Heart right ventricle (tissue), 16 donors: ENCODE results near the gene NOD1. TPM values are rescaled to one million over a fixed set of nuclear protein-coding genes. Genes with fewer than 3 reads are reported as not detected.

Experiments used
- ATAC-seq, 8 donors: fragments of 200-7000 bp; cut with Tn5 transposase; one replicate each; pipeline ENCODE4 v1.9.1; 2020; ENCODE audit warnings: mild to moderate bottlenecking in 8 of 8, moderate library complexity in 8 of 8, moderate number of reproducible peaks in 1 of 8
- DNase-seq, 2 donors: peaks; one replicate each; pipeline ENCODE4 v3.0.0-alpha.2; 2020
- H3K27ac ChIP-seq, 10 donors: fragments of 200-600 bp; sonication (generic) in 2 of 10; one replicate each; pipeline versions ENCODE4 v1.5.0 to v1.8.0; 2020 to 2022; ENCODE audit warnings: mild to moderate bottlenecking in 3 of 10
- H3K27me3 ChIP-seq, 7 donors: fragments of 200-600 bp; one replicate each; pipeline ENCODE4 v1.8.0; 2021 to 2022; ENCODE audit warnings: mild to moderate bottlenecking in 2 of 7
- H3K36me3 ChIP-seq, 9 donors: fragments of 200-600 bp; sonication (generic) in 1 of 9; one replicate each; pipeline versions ENCODE4 v1.5.0 to v1.8.0; 2020 to 2022; ENCODE audit warnings: mild to moderate bottlenecking in 2 of 9
- H3K4me1 ChIP-seq, 9 donors: fragments of 200-600 bp; sonication (generic) in 1 of 9; one replicate each; pipeline versions ENCODE4 v1.5.0 to v1.8.0; 2020 to 2022; ENCODE audit warnings: mild to moderate bottlenecking in 4 of 9
- H3K4me3 ChIP-seq, 10 donors: fragments of 200-600 bp; sonication (generic) in 2 of 10; one replicate each; pipeline versions ENCODE4 v1.5.0 to v1.8.0; 2020 to 2022; ENCODE audit warnings: mild to moderate bottlenecking in 7 of 10, moderate library complexity in 2 of 10
- H3K9me3 ChIP-seq, 11 donors: fragments of 200-600 bp in 10 of 11; sonication (generic) in 2 of 11; one replicate each; pipeline versions ENCODE4 v1.5.0 to v1.8.0; 2013 to 2022; ENCODE audit warnings: mild to moderate bottlenecking in 2 of 11, control low read depth in 1 of 11, moderate library complexity in 1 of 11
- CTCF ChIP-seq, 9 donors: fragments of 200-600 bp; sonication (generic) in 2 of 9; IDR thresholded peaks; one replicate each; pipeline versions ENCODE4 v1.5.0 to v1.8.0; 2021 to 2022; ENCODE audit warnings: antibody characterized with exemption in 9 of 9, mild to moderate bottlenecking in 5 of 9, moderate library complexity in 1 of 9
- WGBS, 2 donors: extraction: QIAGEN DNeasy Blood & Tissue Kit; methylation state at CpG; one replicate each; pipeline ENCODE4 v1.1.7; 2013; ENCODE audit warnings: inconsistent platforms in 1 of 2; 5-methylcytosine and 5-hydroxymethylcytosine counted together
- intact Hi-C, 10 donors: fragments of 100-400 bp; cut with DNase I; formaldehyde crosslinking; loops; one replicate each; pipeline versions ENCODE4 v1.11.1 to v1.14.2; 2022
- polyA plus RNA-seq, 2 donors: library from polyadenylated mRNA; stranded (reverse); fragments of 200-250 nt; gene quantifications; one replicate each; pipeline ENCODE4 v1.2.3, GENCODE V29; 2013
- total RNA-seq, 10 donors: library from RNA; stranded (reverse); fragmentation: NEBNext Ultra II Directional in 3 of 10; extraction: Animal tissue kit (Norgen Biotek cat#: 25700) in 3 of 10; gene quantifications; one replicate each; pipeline versions ENCODE4 v1.2.1 to v1.2.4, GENCODE V29; 2021 to 2023
- donor health status: Arrhythmogenic right ventricular cardiomyopathy.
- donor health status: ischemic (EF 13 %, LVEDD 7.1; RV severe dilation, severe dysfunction).
- donor health status: healthy with polysubstance abuse.
- donor health status: DM: no; HTN: yes; CAD: no.
- donor health status: DM: no; HTN: no; CAD: no.
- donor health status: ischemic (EF 25% LVEDD 6.9; RV normal size, moderate dysfunction).
- donor health status: ischemic (EF 25% LVEDD 5.7; RV mildly dilated, moderate dysfunction).
- donor health status: healthy.
- donor health status: DM: yes; HTN: yes; CAD: no.
- donor health status: Ischemic cardiomyopathy.
- donor health status: ischemic (EF 35%, LVEDD 5.7; RV mildly dilated, moderate dysfunction).
- donor health status: nonischemic (EF 11% LVEDD 7.7; RV severe dilation, severe dysfunction).
- donor health status: DM: yes; HTN: yes; CAD: no.
- donor health status: PGD.
- donor health status: ischemic (EF 29% LVEDD 5.4; RV normal size, mild dysfunction).
- donor health status: nonischemic (EF 23%, LVEDD 6.1; RV moderate dilation, normal function).

NOD1 gene
- total and polyA plus RNA-seq, 12 donors: 6.3 to 19.1 (median 8.6) TPM

GRCh38 chr7:30434140-30434799 lies 44.3 kb downstream of the NOD1 start:
- no peaks in the 10 kb centered on the region for H3K9me3 ChIP-seq
- intact Hi-C loops: loop anchor here in 1 of 10 donors (10.0 kb wide), 1 partner anchor 131 kb away; no protein-coding TSS in a partner anchor
- ATAC-seq (no peak), DNase-seq (no peak)
- H3K36me3 ChIP-seq: peaks cover 0 to 96% (median 39%) of the 10 kb centered on the region in 9 donors
- TF ChIP-seq CTCF (IDR thresholded peaks at IDR 0.05): no peak
- no peak overlapping the region for H3K4me3 ChIP-seq
- 43 to 74% methylated on average over 6 of the region's 6 CpGs for WGBS, 2 donors
- H3K4me1 ChIP-seq: peaks cover 9 to 78% (median 34%) of the 10 kb centered on the region in 9 donors
- H3K27ac ChIP-seq: peak overlapping the region in 1 of 10 donors; percentile 81
- no peaks in the 10 kb centered on the region for H3K27me3 ChIP-seq

- ATAC-seq (no peak), DNase-seq (no peak)
- whole genome bisulfite sequencing, 2 donors: 33 to 74% methylated on average over 1 of the region's 1 CpG
- TF ChIP-seq CTCF (IDR thresholded peaks at IDR 0.05): no peak
- H3K4me3 ChIP-seq: no peak overlapping the region
- H3K36me3 ChIP-seq: peaks cover 0 to 97% (median 39%) of the 10 kb centered on the region in 9 donors
- intact Hi-C loops: loop anchor here in 1 of 10 donors (10.0 kb wide), 1 partner anchor 131 kb away; no protein-coding TSS in a partner anchor
- no peaks in the 10 kb centered on the region for H3K9me3 ChIP-seq
- no peaks in the 10 kb centered on the region for H3K27me3 ChIP-seq
- peaks cover 9 to 85% (median 34%) of the 10 kb centered on the region in 9 donors for H3K4me1 ChIP-seq
- H3K27ac ChIP-seq: peak overlapping the region in 6 of 10 donors; percentile 0 to 81 (median 54)
These were observed 45.1 kb downstream of the NOD1 start for GRCh38 chr7:30433506-30433905.

- H3K4me1 ChIP-seq: peaks cover 9 to 87% (median 34%) of the 10 kb centered on the region in 9 donors
- 3 to 4% methylated on average over 3 of the region's 3 CpGs for WGBS, 2 donors
- peaks cover 0 to 97% (median 34%) of the 10 kb centered on the region in 9 donors for H3K36me3 ChIP-seq
- H3K27me3 ChIP-seq: no peaks in the 10 kb centered on the region
- intact Hi-C loops: loop anchor here in 1 of 10 donors (10.0 kb wide), 1 partner anchor 132 kb away; no protein-coding TSS in a partner anchor
- H3K4me3 ChIP-seq: no peak overlapping the region
- ATAC-seq (peak; percentile 70 to 84 (median 78)), DNase-seq (peak; percentile 38 to 52)
- H3K27ac ChIP-seq: peak overlapping the region in 6 of 10 donors; percentile 0 to 81 (median 54)
- H3K9me3 ChIP-seq: no peaks in the 10 kb centered on the region
- no peak for TF ChIP-seq CTCF (IDR thresholded peaks at IDR 0.05)
These were observed 45.5 kb downstream of the NOD1 start for GRCh38 chr7:30433082-30433481.

- H3K27ac ChIP-seq: peak overlapping the region in 5 of 10 donors; percentile 2 to 77 (median 16)
- intact Hi-C loops: loop anchor here in 1 of 10 donors (10.0 kb wide), 1 partner anchor 134 kb away; no protein-coding TSS in a partner anchor
These were observed 47.8 kb downstream of the NOD1 start for GRCh38 chr7:30430777-30431176.

More at GRCh38 chr7:30430777-30431176, 47.8 kb downstream of the NOD1 start:
- 34 to 35% methylated on average over 1 of the region's 1 CpG for WGBS, 2 donors
- DNase-seq: no peak
- H3K27me3 ChIP-seq: no peaks in the 10 kb centered on the region
- H3K4me3 ChIP-seq: no peak overlapping the region
- H3K9me3 ChIP-seq: no peaks in the 10 kb centered on the region
- peaks cover 0 to 97% (median 26%) of the 10 kb centered on the region in 9 donors for H3K36me3 ChIP-seq
- peak in 3 of 8 donors; percentile 24 to 33 (median 25) for ATAC-seq
- TF ChIP-seq CTCF (IDR thresholded peaks at IDR 0.05): no peak
- H3K4me1 ChIP-seq: peaks cover 9 to 99% (median 34%) of the 10 kb centered on the region in 9 donors
